Measurements from ENCODE around the gene APOB. TPM values are rescaled to one million over a fixed set of nuclear protein-coding genes. Genes with fewer than 3 reads are reported as not detected.

APOB gene
- polyA plus RNA-seq (ENCODE audit: insufficient read length in 3 of 3): 1 to 10 TPM; 1.5 to 4.7 (median 3.1) TPM
- long read RNA-seq, donor 1: 0 reads
- long read RNA-seq, donor 2: 0 reads
- long read RNA-seq, donor 3, partial matches to known transcripts: 5 of 5 reads
- long read RNA-seq, donor 3, other reads (novel, unspliced or antisense): 0 of 5 reads
- long read RNA-seq, donor 4: 0 reads
- long read RNA-seq, donor 5: 0 reads
- long read RNA-seq, donor 6: 0 reads
- long read RNA-seq, donor 7: 0 reads
- long read RNA-seq, donor 8: 0 reads
- long read RNA-seq, donor 9: 0 reads
- long read RNA-seq, donor 10: 0 reads
- long read RNA-seq, donor 11: 0 reads
- long read RNA-seq, donor 12: 0 reads
- long read RNA-seq, donor 13: 0 reads
- long read RNA-seq, donor 14: 0 reads
- long read RNA-seq, donor 15: 0 reads
- long read RNA-seq, donor 16: 0 reads

- peak in 2 of 11 donors; percentile 4 to 15 for DNase-seq (ENCODE audit: extremely low read depth in 1 of 11, low read depth in 9 of 11, low spot score in 4 of 11)
Observed at GRCh38 chr2:21043744-21044532, at the start of gene APOB. Gene APOB (minus strand): TSS chr2:21044073. CDS start chr2:21043945, 128 bp downstream.

GRCh38 chr2:21092308-21092869 is 48.5 kb upstream of the APOB start:
- DNase-seq (ENCODE audit: extremely low read depth in 1 of 11, low read depth in 9 of 11, low spot score in 4 of 11): no peak

- no peak for DNase-seq (ENCODE audit: extremely low read depth in 1 of 11, low read depth in 9 of 11, low spot score in 4 of 11)
Observed at GRCh38 chr2:21084401-21084800, 40.5 kb upstream of the APOB start.

GRCh38 chr2:21083482-21083881 is 39.6 kb upstream of the APOB start:
- DNase-seq (ENCODE audit: extremely low read depth in 1 of 11, low read depth in 9 of 11, low spot score in 4 of 11): no peak

- no peak for DNase-seq (ENCODE audit: extremely low read depth in 1 of 11, low read depth in 9 of 11, low spot score in 4 of 11)
Observed at GRCh38 chr2:21078296-21078695, 34.4 kb upstream of the APOB start.

GRCh38 chr2:21072477-21073242 is 28.8 kb upstream of the APOB start:
- DNase-seq (ENCODE audit: extremely low read depth in 1 of 11, low read depth in 9 of 11, low spot score in 4 of 11): no peak

GRCh38 chr2:21070341-21071257 is 26.7 kb upstream of the APOB start:
- no peak for DNase-seq (ENCODE audit: extremely low read depth in 1 of 11, low read depth in 9 of 11, low spot score in 4 of 11)

GRCh38 chr2:21069746-21070340 is 26.0 kb upstream of the APOB start:
- DNase-seq (ENCODE audit: extremely low read depth in 1 of 11, low read depth in 9 of 11, low spot score in 4 of 11): no peak

- no peak for DNase-seq (ENCODE audit: extremely low read depth in 1 of 11, low read depth in 9 of 11, low spot score in 4 of 11)
Observed at GRCh38 chr2:21067859-21068537, 24.1 kb upstream of the APOB start.

- DNase-seq (ENCODE audit: extremely low read depth in 1 of 11, low read depth in 9 of 11, low spot score in 4 of 11): no peak
Observed at GRCh38 chr2:21067125-21067524, 23.3 kb upstream of the APOB start.

GRCh38 chr2:21059885-21060610 is 16.2 kb upstream of the APOB start:
- no peak for DNase-seq (ENCODE audit: extremely low read depth in 1 of 11, low read depth in 9 of 11, low spot score in 4 of 11)

- DNase-seq (ENCODE audit: extremely low read depth in 1 of 11, low read depth in 9 of 11, low spot score in 4 of 11): no peak
Observed at GRCh38 chr2:21057097-21057496, 13.2 kb upstream of the APOB start.

GRCh38 chr2:21055879-21056790 is 12.3 kb upstream of the APOB start:
- DNase-seq (ENCODE audit: extremely low read depth in 1 of 11, low read depth in 9 of 11, low spot score in 4 of 11): peak in 1 of 11 donors; percentile 13

GRCh38 chr2:21055451-21055850 is 11.6 kb upstream of the APOB start:
- no peak for DNase-seq (ENCODE audit: extremely low read depth in 1 of 11, low read depth in 9 of 11, low spot score in 4 of 11)

- no peak for DNase-seq (ENCODE audit: extremely low read depth in 1 of 11, low read depth in 9 of 11, low spot score in 4 of 11)
Observed at GRCh38 chr2:21054011-21054410, 10.1 kb upstream of the APOB start.

- no peak for DNase-seq (ENCODE audit: extremely low read depth in 1 of 11, low read depth in 9 of 11, low spot score in 4 of 11)
Observed at GRCh38 chr2:21052044-21052443, 8.2 kb upstream of the APOB start.
